HEK293 (cell line): ENCODE results near the gene AGAP1.
A peak's percentile ranks its signal among the peaks of the same experiment; 100 is the strongest.

ENCODE experiments used
- CTCF ChIA-PET: fragments of 350-600 bp; formaldehyde crosslinking; extraction: SDS; loops from one replicate; lab custom pipeline; 2021; ENCODE audit warnings: antibody characterized with exemption; lab: Yijun Ruan, JAX
- POLR2A ChIA-PET: fragments of 300-600 bp; formaldehyde crosslinking; extraction: SDS; loops from one replicate; lab custom pipeline; 2020; ENCODE audit warnings: antibody characterized with exemption, inconsistent platforms; lab: Yijun Ruan, JAX
- H3K27ac ChIP-seq: fragments of 200-500 bp; sonication (Bioruptor generic); 2 replicates; pipeline ENCODE4 v1.5.1; 2014; ENCODE audit warnings: low read depth, low read length, control low read depth, inconsistent platforms; ENCODE audit errors: extremely low read depth
- H3K36me3 ChIP-seq, 2 experiments: fragments of 200-500 bp in 1 of 2; sonication (Bioruptor generic) in 1 of 2; 1 replicate in 1 of 2; 2 replicates in 1 of 2; pipeline ENCODE4 v1.5.1; 2014 to 2017; ENCODE audit warnings: inconsistent platforms in 2 of 2, low read length in 2 of 2; ENCODE audit not compliant: control insufficient read depth in 2 of 2, insufficient read depth in 1 of 2
- H3K4me1 ChIP-seq: fragments of 200-500 bp; sonication (Bioruptor generic); 2 replicates; pipeline ENCODE4 v1.5.1; 2014; ENCODE audit warnings: mild to moderate bottlenecking, low read length, inconsistent platforms; ENCODE audit not compliant: control insufficient read depth, insufficient read depth
- H3K4me3 ChIP-seq: 2 replicates; pipeline ENCODE4 v1.5.1; 2011; ENCODE audit warnings: low read depth, mild to moderate bottlenecking, control low read depth, low read length, moderate library complexity
- H3K9me3 ChIP-seq: fragments of 200-500 bp; sonication (Bioruptor generic); 2 replicates; pipeline ENCODE4 v1.5.1; 2014; ENCODE audit warnings: low read depth, low read length, inconsistent platforms; ENCODE audit not compliant: control insufficient read depth, insufficient read depth
- EGR2 ChIP-seq: fragments of 450-650 bp; formaldehyde crosslinking; IDR thresholded peaks from 2 replicates; pipeline ENCODE4 v1.5.1; 2016; ENCODE audit warnings: low read depth, missing biosample characterization, missing genetic modification characterization
- FEZF1 ChIP-seq: fragments of 450-650 bp; formaldehyde crosslinking; IDR thresholded peaks from 2 replicates; pipeline ENCODE4 v1.5.1; 2016; ENCODE audit warnings: missing biosample characterization, missing genetic modification characterization
- GLIS1 ChIP-seq: fragments of 450-650 bp; formaldehyde crosslinking; IDR thresholded peaks from 2 replicates; pipeline ENCODE4 v1.5.1; 2016; ENCODE audit warnings: missing biosample characterization, missing genetic modification characterization
- KLF8 ChIP-seq: fragments of 450-650 bp; formaldehyde crosslinking; IDR thresholded peaks from 2 replicates; pipeline ENCODE4 v1.5.1; 2016; ENCODE audit warnings: missing biosample characterization, missing genetic modification characterization
- PRDM6 ChIP-seq: fragments of 450-650 bp; formaldehyde crosslinking; IDR thresholded peaks from 2 replicates; pipeline ENCODE4 v1.5.1; 2017; ENCODE audit warnings: missing biosample characterization, missing genetic modification characterization
- ZFHX2 ChIP-seq: fragments of 450-650 bp; formaldehyde crosslinking; conservative IDR thresholded peaks from 2 replicates; pipeline ENCODE4 v1.5.1; 2016; ENCODE audit warnings: missing biosample characterization, missing genetic modification characterization
- ZIC2 ChIP-seq: fragments of 450-650 bp; formaldehyde crosslinking; IDR thresholded peaks from 2 replicates; pipeline ENCODE4 v1.5.1; 2016; ENCODE audit warnings: missing biosample characterization, missing genetic modification characterization
- ZNF169 ChIP-seq: fragments of 450-650 bp; formaldehyde crosslinking; IDR thresholded peaks from 2 replicates; pipeline ENCODE4 v1.5.1; 2016; ENCODE audit warnings: missing biosample characterization, missing genetic modification characterization
- ZNF184 ChIP-seq: fragments of 450-650 bp; IDR thresholded peaks from 2 replicates; pipeline ENCODE4 v1.5.1; 2018; ENCODE audit warnings: missing biosample characterization, mild to moderate bottlenecking, missing genetic modification characterization
- ZNF280D ChIP-seq: fragments of 450-650 bp; formaldehyde crosslinking; IDR thresholded peaks from 2 replicates; pipeline ENCODE4 v1.5.1; 2016; ENCODE audit warnings: missing biosample characterization, missing genetic modification characterization
- ZNF341 ChIP-seq: fragments of 450-650 bp; formaldehyde crosslinking; IDR thresholded peaks from 2 replicates; pipeline ENCODE4; 2016; ENCODE audit warnings: low read depth, missing biosample characterization, missing genetic modification characterization
- ZNF350 ChIP-seq: fragments of 450-650 bp; formaldehyde crosslinking; IDR thresholded peaks from 2 replicates; pipeline ENCODE4 v1.5.0; 2017; ENCODE audit warnings: missing biosample characterization, mild to moderate bottlenecking, missing genetic modification characterization
- ZNF423 ChIP-seq: fragments of 450-650 bp; formaldehyde crosslinking; IDR thresholded peaks from 2 replicates; pipeline ENCODE4 v1.5.1; 2016; ENCODE audit warnings: missing biosample characterization, missing genetic modification characterization
- ZNF433 ChIP-seq: fragments of 450-650 bp; formaldehyde crosslinking; IDR thresholded peaks from 2 replicates; pipeline ENCODE4 v1.5.1; 2016; ENCODE audit warnings: missing biosample characterization, missing genetic modification characterization, low read depth
- ZNF510 ChIP-seq: fragments of 450-650 bp; formaldehyde crosslinking; IDR thresholded peaks from 2 replicates; pipeline ENCODE4 v1.5.1; 2018; ENCODE audit warnings: mild to moderate bottlenecking, missing genetic modification characterization, missing biosample characterization; ENCODE audit not compliant: insufficient replicate concordance
- ZNF518A ChIP-seq: fragments of 450-650 bp; formaldehyde crosslinking; conservative IDR thresholded peaks from 2 replicates; pipeline ENCODE4 v1.5.1; 2016; ENCODE audit warnings: low read depth, missing biosample characterization, missing genetic modification characterization
- ZNF561 ChIP-seq: fragments of 450-650 bp; IDR thresholded peaks from 2 replicates; pipeline ENCODE4 v1.5.1; 2018; ENCODE audit warnings: missing biosample characterization, missing genetic modification characterization, borderline replicate concordance
- ZNF664 ChIP-seq: fragments of 450-650 bp; formaldehyde crosslinking; IDR thresholded peaks from 2 replicates; pipeline ENCODE4 v1.5.1; 2016; ENCODE audit warnings: missing biosample characterization, missing genetic modification characterization
- ZNF843 ChIP-seq: fragments of 450-650 bp; formaldehyde crosslinking; IDR thresholded peaks from 2 replicates; pipeline ENCODE4 v1.5.1; 2016; ENCODE audit warnings: missing biosample characterization, missing genetic modification characterization
- ZSCAN16 ChIP-seq: fragments of 450-650 bp; formaldehyde crosslinking; IDR thresholded peaks from 2 replicates; pipeline ENCODE4 v1.5.1; 2016; ENCODE audit warnings: missing biosample characterization, missing genetic modification characterization

The AGAP1 gene

GRCh38 chr2:236073246-236073645 is 579.4 kb downstream of the AGAP1 start (continued):
- TF ChIP-seq ZNF518A (tag by site-specific recombination), result no peak
- 0 out of 2 replicates have a peak, but pooled peaks have one; percentile 22 for TF ChIP-seq ZNF843 (tag by site-specific recombination)
- TF ChIP-seq, all 188 proteins: peak for 4

- Histone ChIP-seq H3K27ac (no peak overlapping the region), H3K4me1 (peaks cover 10% of the 10 kb centered on the region), H3K4me3 (no peak overlapping the region), H3K36me3 (no peaks in the 10 kb centered on the region), H3K9me3 (no peaks in the 10 kb centered on the region)
- CTCF ChIA-PET, result interaction anchor here (0.9 to 1.2 kb wide), 2 partner anchors 71 to 75 kb away, joined by 3 to 6 read pairs; no protein-coding TSS in a partner anchor
- TF ChIP-seq ZNF341 (0 out of 2 replicates have a peak, but pooled peaks have one; percentile 12), ZFHX2 (no peak), ZNF350 (no peak), FEZF1 (peak; percentile 73), ZNF561 (no peak), EGR2 (tag by site-specific recombination) (no peak), ZIC2 (tag by site-specific recombination) (peak; percentile 87), ZNF169 (tag by site-specific recombination) (no peak), ZNF510 (tag by site-specific recombination) (no peak), GLIS1 (tag by site-specific recombination) (peak; percentile 36; the same call in 1 of the 2 replicates), KLF8 (no peak), ZSCAN16 (tag by site-specific recombination) (peak; percentile 97), ZNF423 (no peak), PRDM6 (peak; percentile 78), ZNF433 (tag by site-specific recombination) (no peak), ZNF664 (tag by site-specific recombination) (no peak), ZNF280D (tag by site-specific recombination) (no peak), ZNF184 (tag by site-specific recombination) (no peak)
- POLR2A ChIA-PET, result no interaction called here
These were observed 580.2 kb downstream of the AGAP1 start for GRCh38 chr2:236073867-236074655.
